K562 (cell line): ENCODE data around the gene SMC1A.

Experiments
- BRF1 ChIP-seq: IDR thresholded peaks from 3 replicates; pipeline ENCODE4 v1.6.1; 2011; ENCODE audit warnings: borderline replicate concordance, mild to moderate bottlenecking; ENCODE audit not compliant: insufficient read length; ENCODE audit errors: extremely low read depth
- CBX5 ChIP-seq: IDR thresholded peaks from 2 replicates; pipeline ENCODE4 v1.6.1; 2014; ENCODE audit warnings: low read depth, borderline replicate concordance
- GABPA ChIP-seq: fragments of 200-800 bp; sonication (Bioruptor generic); conservative IDR thresholded peaks from 2 replicates; pipeline ENCODE4 v1.6.1; 2016; ENCODE audit warnings: low read depth, missing genetic modification characterization, missing compliant biosample characterization
- MYNN ChIP-seq, 2 experiments: sonication (generic); formaldehyde crosslinking in 1 of 2; IDR thresholded peaks; 2 replicates each; pipeline versions ENCODE4 v1.5.0 to v1.6.1; 2016 to 2020; ENCODE audit warnings: antibody characterized with exemption in 1 of 2, missing genetic modification reagents in 1 of 2
- POLR2A ChIP-seq: fragments of 450-650 bp; conservative IDR thresholded peaks from 2 replicates; pipeline ENCODE4 v1.6.1; 2016
- SIN3A ChIP-seq, 2 experiments: fragments of 150-350 bp in 1 of 2; IDR thresholded peaks; 2 replicates each; pipeline ENCODE4 v1.6.1; 2011 to 2016; ENCODE audit warnings: borderline replicate concordance in 2 of 2, low read depth in 2 of 2, low read length in 2 of 2, mild to moderate bottlenecking in 2 of 2, moderate library complexity in 2 of 2; ENCODE audit not compliant: control insufficient read depth in 1 of 2
- SMC3 ChIP-seq: conservative IDR thresholded peaks from 2 replicates; pipeline ENCODE4 v1.6.1; 2011; ENCODE audit warnings: low read depth, low read length, improper control_type of control experiment; ENCODE audit not compliant: insufficient read depth
- ZNF146 ChIP-seq: IDR thresholded peaks from one replicate; pipeline ENCODE4 v1.6.1; 2018; ENCODE audit warnings: missing compliant biosample characterization; ENCODE audit not compliant: unreplicated experiment
- ZNF778 ChIP-seq: fragments of 450-650 bp; formaldehyde crosslinking; IDR thresholded peaks from 2 replicates; pipeline ENCODE4 v1.4.0; 2020; ENCODE audit warnings: mild to moderate bottlenecking, moderate library complexity
- TF ChIP-seq, protein P1 (sequence below), 3 experiments: IDR thresholded peaks in 2 of 3; conservative IDR thresholded peaks in 1 of 3; 2 replicates each; pipeline ENCODE4 v1.5.1; 2011 to 2012; ENCODE audit warnings: low read length in 3 of 3, mild to moderate bottlenecking in 3 of 3, control low read depth in 2 of 3, improper control_type of control experiment in 1 of 3, inconsistent platforms in 1 of 3, low read depth in 1 of 3, mixed read lengths in 1 of 3, moderate library complexity in 1 of 3; ENCODE audit not compliant: insufficient read depth in 2 of 3
- TF ChIP-seq, protein P2 (sequence below): fragments of 250-450 bp; sonication (Bioruptor Pico); IDR thresholded peaks from 2 replicates; pipeline ENCODE4 v1.6.1; 2021; ENCODE audit warnings: mild to moderate bottlenecking
- TF ChIP-seq, protein P3 (sequence below): sonication (generic); formaldehyde crosslinking; IDR thresholded peaks from 2 replicates; pipeline ENCODE4 v1.5.0; 2020; ENCODE audit warnings: missing genetic modification reagents
- TF ChIP-seq, protein P4 (sequence below), 2 experiments: fragments of 450-650 bp; conservative IDR thresholded peaks; 2 replicates each; pipeline ENCODE4 v1.6.1; 2017; ENCODE audit warnings: mild to moderate bottlenecking in 2 of 2, moderate library complexity in 2 of 2

DNA sequence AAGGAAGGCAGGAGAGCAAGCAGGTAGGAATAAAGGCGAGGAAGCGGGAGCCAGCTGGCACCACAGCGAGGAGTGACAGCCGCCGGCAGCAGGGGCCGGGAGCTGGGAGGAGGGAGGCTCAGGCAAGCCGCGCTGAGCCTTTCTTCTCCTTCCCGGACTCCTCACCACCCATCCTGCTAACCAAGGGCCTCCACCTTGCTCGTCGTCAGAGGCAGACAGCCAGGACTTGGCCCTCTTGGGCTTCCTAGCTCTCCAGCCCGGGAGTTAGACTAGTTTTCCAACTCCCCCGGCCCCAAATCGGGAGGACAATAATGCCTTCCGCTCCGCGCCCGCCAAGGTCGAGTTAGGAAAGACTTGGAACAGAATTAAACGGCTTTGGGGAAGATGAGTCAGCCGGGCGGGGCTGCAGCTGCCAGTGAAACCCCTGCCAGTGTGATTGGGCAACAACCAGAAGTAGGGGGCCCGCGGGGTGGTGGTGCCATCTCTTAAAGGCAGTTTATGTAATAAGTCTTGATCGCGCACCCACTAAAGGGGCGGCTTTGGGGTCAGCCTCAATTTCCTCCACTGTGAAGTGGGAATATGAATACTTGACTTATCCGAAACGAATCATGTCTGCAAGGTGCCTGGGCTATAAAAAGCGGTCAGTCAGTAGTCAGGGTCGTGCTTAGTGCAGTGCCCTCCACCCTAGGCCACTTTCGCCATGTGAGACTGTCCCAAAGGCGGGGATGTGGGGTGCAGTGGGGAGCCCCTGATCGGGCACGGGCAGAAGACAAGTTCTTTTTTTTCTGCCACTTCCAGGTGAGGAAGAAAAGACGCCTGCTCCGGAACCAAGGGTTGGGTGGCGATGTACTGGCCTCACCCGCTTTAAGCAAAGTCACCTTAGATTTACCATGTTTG is 18.4 kb upstream of the SMC1A start:
- TF ChIP-seq, protein P1, sequence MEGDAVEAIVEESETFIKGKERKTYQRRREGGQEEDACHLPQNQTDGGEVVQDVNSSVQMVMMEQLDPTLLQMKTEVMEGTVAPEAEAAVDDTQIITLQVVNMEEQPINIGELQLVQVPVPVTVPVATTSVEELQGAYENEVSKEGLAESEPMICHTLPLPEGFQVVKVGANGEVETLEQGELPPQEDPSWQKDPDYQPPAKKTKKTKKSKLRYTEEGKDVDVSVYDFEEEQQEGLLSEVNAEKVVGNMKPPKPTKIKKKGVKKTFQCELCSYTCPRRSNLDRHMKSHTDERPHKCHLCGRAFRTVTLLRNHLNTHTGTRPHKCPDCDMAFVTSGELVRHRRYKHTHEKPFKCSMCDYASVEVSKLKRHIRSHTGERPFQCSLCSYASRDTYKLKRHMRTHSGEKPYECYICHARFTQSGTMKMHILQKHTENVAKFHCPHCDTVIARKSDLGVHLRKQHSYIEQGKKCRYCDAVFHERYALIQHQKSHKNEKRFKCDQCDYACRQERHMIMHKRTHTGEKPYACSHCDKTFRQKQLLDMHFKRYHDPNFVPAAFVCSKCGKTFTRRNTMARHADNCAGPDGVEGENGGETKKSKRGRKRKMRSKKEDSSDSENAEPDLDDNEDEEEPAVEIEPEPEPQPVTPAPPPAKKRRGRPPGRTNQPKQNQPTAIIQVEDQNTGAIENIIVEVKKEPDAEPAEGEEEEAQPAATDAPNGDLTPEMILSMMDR (IDR thresholded peaks at IDR 0.05 in 2 of 3, conservative IDR thresholded peaks at IDR 0.05 in 1 of 3; ENCODE audit: insufficient read depth in 2 of 3, low read depth in 1 of 3, low read length in 3 of 3), result no peak
- TF ChIP-seq, protein P2, sequence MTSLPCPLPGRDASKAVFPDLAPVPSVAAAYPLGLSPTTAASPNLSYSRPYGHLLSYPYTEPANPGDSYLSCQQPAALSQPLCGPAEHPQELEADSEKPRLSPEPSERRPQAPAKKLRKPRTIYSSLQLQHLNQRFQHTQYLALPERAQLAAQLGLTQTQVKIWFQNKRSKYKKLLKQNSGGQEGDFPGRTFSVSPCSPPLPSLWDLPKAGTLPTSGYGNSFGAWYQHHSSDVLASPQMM, result no peak
- no peak for TF ChIP-seq ZNF146 (CRISPR knock-in tag)
- TF ChIP-seq POLR2A, result no peak
- TF ChIP-seq, protein P3, sequence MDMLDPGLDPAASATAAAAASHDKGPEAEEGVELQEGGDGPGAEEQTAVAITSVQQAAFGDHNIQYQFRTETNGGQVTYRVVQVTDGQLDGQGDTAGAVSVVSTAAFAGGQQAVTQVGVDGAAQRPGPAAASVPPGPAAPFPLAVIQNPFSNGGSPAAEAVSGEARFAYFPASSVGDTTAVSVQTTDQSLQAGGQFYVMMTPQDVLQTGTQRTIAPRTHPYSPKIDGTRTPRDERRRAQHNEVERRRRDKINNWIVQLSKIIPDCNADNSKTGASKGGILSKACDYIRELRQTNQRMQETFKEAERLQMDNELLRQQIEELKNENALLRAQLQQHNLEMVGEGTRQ, result no peak
- no peak for TF ChIP-seq GABPA (tag)
- TF ChIP-seq, protein P4, sequence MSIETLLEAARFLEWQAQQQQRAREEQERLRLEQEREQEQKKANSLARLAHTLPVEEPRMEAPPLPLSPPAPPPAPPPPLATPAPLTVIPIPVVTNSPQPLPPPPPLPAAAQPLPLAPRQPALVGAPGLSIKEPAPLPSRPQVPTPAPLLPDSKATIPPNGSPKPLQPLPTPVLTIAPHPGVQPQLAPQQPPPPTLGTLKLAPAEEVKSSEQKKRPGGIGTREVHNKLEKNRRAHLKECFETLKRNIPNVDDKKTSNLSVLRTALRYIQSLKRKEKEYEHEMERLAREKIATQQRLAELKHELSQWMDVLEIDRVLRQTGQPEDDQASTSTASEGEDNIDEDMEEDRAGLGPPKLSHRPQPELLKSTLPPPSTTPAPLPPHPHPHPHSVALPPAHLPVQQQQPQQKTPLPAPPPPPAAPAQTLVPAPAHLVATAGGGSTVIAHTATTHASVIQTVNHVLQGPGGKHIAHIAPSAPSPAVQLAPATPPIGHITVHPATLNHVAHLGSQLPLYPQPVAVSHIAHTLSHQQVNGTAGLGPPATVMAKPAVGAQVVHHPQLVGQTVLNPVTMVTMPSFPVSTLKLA (conservative IDR thresholded peaks at IDR 0.05), result no peak
- no peak for TF ChIP-seq ZNF778
- no peak for TF ChIP-seq CBX5
- TF ChIP-seq SIN3A (IDR thresholded peaks at IDR 0.05; ENCODE audit: borderline replicate concordance in 2 of 2, control insufficient read depth in 1 of 2, low read depth in 2 of 2, low read length in 2 of 2), result no peak
- no peak for TF ChIP-seq MYNN (IDR thresholded peaks at IDR 0.05)
- no peak for TF ChIP-seq MYNN (CRISPR knock-in tag; IDR thresholded peaks at IDR 0.05)
- TF ChIP-seq BRF1, result no peak
- no peak for TF ChIP-seq SMC3
